Skeletal muscle tissue (tissue), 4 donors: ENCODE results near the gene GALNT9. TPM values are rescaled to one million over a fixed set of nuclear protein-coding genes. Genes with fewer than 3 reads are reported as not detected.

Experiments used
- H3K27ac ChIP-seq: one replicate; pipeline ENCODE4 v1.7.0; 2013; ENCODE audit warnings: mild to moderate bottlenecking, low read depth, low read length, inconsistent platforms
- H3K27me3 ChIP-seq, 3 donors: one replicate each; pipeline ENCODE4 v1.7.0; 2013; ENCODE audit warnings: low read length in 3 of 3; ENCODE audit not compliant: control insufficient read depth in 3 of 3, insufficient read depth in 3 of 3
- H3K36me3 ChIP-seq, 3 donors: one replicate each; pipeline ENCODE4 v1.7.0; 2013; ENCODE audit warnings: low read length in 3 of 3; ENCODE audit not compliant: control insufficient read depth in 3 of 3, insufficient read depth in 3 of 3
- H3K4me1 ChIP-seq, 3 donors: one replicate each; pipeline ENCODE4 v1.7.0; 2013; ENCODE audit warnings: low read length in 3 of 3, mild to moderate bottlenecking in 3 of 3; ENCODE audit not compliant: control insufficient read depth in 3 of 3, insufficient read depth in 3 of 3
- H3K4me3 ChIP-seq, 3 donors: one replicate each; pipeline ENCODE4 v1.7.0; 2013; ENCODE audit warnings: low read length in 3 of 3
- H3K9ac ChIP-seq, 3 donors: one replicate each; pipeline ENCODE4 v1.7.0; 2013; ENCODE audit warnings: low read length in 3 of 3, mild to moderate bottlenecking in 3 of 3, moderate library complexity in 2 of 3, low read depth in 1 of 3
- H3K9me3 ChIP-seq, 3 donors: one replicate each; pipeline ENCODE4 v1.7.0; 2013; ENCODE audit warnings: low read length in 3 of 3; ENCODE audit not compliant: control insufficient read depth in 3 of 3
- total RNA-seq: library from RNA; depleted of rRNA; stranded (reverse); fragments of >200 nt; gene quantifications from one replicate; pipeline ENCODE4 v1.2.3, GENCODE V29; 2014
- donor health status: Osteomylitis.

Gene GALNT9
- total RNA-seq, 1 donor from 2014 or later, result 0.52 TPM

DNA sequence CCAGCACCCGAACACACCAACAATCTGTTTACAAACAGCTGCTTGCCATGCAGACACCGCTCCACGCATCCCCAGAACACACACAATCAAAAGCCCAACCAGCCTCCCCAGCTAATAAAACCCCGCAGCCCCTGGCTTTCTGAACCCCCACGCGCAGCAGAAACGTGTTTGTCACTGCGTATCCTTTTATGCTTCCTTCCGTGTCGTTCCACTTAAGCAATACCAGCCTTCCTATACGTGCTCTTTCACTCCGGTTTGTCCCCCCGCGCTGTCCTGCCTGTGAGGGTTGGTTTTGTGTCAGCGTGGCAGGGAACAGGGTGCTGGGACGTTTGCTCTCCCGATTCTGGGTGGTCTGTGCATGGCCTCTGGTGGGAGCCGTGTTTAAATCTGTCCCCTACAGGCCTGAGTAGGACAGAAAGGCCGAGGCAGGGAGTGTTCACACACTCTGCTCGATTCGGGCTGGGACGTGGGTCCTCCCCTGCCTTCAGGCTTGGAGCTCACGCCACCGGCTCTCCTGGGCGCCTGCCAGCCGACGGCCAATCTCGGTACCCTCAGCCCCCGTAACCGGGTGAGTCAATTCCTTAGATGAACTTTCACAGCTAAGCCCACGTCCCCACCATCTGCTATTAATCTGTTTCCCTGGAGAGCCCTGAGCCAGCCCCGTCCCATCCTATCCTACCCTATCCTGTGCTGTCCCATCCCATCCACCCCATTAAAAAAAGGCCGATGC is 125.2 kb downstream of the GALNT9 start:
- no peak overlapping the region for H3K4me3 ChIP-seq
- peaks cover 0 to 7% (median 4%) of the 10 kb centered on the region in 3 donors for H3K4me1 ChIP-seq
- peaks cover 0 to 4% (median 0%) of the 10 kb centered on the region in 3 donors for H3K9me3 ChIP-seq
- peaks cover 78 to 91% (median 86%) of the 10 kb centered on the region in 3 donors for H3K27me3 ChIP-seq
- no peak overlapping the region for H3K27ac ChIP-seq
- H3K9ac ChIP-seq, result no peak overlapping the region
- no peaks in the 10 kb centered on the region for H3K36me3 ChIP-seq

DNA sequence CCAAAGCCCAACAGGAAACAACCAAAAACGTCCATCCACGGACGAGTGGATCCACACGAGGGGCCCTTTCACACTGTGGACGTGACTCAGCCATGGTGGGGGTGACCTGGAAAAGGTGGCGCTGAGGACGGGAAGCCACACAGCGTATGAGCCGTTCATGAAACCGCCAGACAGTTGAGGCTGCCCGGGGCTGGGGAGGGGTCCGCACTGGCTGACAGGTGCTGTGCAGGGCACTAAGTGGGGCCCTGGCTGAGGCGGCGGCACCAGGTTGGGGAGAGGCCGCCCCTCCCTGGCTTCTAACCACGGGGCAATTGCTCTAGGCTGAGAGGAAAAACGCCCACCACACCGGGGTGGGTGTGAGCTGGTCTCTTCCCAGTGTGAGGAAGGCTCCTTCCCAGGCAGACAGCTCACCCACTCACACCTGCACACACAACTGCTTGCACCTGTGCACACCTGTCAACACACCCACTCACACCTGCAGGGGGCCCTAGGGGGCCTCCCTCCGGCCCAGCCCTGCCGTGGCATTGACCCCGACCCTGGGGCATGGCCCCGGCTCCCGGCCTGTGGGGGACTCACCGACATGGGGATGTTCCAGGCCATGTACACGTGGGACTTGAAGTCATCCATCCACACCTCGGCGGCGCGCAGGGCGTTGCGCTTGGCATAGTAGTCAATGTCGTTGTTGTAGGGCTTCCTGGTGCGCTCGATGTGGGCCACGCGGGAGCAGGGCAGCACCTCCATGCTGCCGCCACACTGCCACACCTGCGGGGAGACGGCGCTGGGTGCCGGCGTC is 126.3 kb downstream of the GALNT9 start:
- Histone ChIP-seq H3K4me1 (peaks cover 0 to 7% (median 4%) of the 10 kb centered on the region in 3 donors), H3K9me3 (no peaks in the 10 kb centered on the region), H3K36me3 (no peaks in the 10 kb centered on the region), H3K27me3 (peaks cover 79 to 95% (median 95%) of the 10 kb centered on the region in 3 donors), H3K27ac (no peak overlapping the region), H3K4me3 (no peak overlapping the region), H3K9ac (no peak overlapping the region)

DNA sequence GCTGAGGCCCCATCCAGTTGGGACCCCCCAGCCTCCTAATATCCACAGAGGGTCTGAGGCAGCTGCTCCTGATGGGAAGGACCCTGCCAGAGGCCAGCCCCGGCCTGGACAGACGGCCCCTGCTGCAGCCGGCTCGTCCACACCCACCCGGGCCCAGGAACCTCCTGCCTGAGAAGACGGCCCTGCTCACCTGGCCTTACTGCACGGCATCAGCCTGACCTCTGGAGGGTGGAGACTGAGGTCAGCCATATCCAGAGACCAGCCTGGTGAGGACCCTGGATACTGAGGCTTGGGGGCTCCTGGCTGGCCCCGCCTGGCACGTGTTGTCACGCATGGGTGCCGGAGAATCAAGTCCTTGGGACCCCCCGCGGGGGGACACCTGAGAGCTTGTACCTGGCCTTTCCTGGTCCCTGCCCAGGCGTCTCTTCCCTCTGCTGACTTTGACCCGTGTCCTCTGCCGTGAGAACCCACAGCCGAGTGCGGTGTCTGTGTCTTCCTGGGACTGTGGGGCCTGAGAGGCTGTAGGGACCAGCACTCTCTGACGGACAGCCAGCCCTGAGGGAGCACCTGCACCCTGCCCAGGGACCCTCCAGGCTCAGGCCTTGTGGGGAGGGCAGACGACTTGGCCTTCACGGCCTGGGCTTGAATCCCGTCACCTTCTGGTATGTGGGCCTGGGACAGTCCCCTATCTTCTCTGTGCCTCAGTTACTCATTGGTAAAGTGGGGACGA is 127.8 kb downstream of the GALNT9 start:
- H3K4me3 ChIP-seq, result no peak overlapping the region
- H3K27me3 ChIP-seq, result peaks cover 81 to 95% (median 90%) of the 10 kb centered on the region in 3 donors
- H3K36me3 ChIP-seq, result no peaks in the 10 kb centered on the region
- no peak overlapping the region for H3K27ac ChIP-seq
- no peak overlapping the region for H3K9ac ChIP-seq
- H3K4me1 ChIP-seq, result peaks cover 0 to 12% (median 7%) of the 10 kb centered on the region in 3 donors
- H3K9me3 ChIP-seq, result no peaks in the 10 kb centered on the region

DNA sequence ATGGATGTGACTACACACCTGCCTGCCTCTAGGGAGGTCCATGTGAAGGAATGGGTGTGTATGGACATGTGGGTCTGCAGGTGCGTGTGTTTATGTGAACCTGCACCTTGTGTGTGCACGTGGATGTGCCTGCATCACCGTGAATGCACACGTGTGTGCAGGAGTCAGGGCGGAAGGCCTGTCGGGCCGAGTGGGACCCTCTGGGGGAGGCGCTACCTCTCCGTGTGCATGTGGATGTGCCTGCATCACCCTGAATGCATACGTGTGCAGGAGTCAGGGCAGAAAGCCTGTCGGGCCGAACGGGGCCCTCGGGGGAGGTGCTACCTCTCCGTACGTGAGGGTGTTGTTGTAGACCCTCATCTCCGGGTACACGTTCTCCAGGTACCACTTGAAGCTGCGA is 128.6 kb downstream of the GALNT9 start:
- H3K27me3 ChIP-seq, result peaks cover 81 to 95% (median 86%) of the 10 kb centered on the region in 3 donors
- H3K36me3 ChIP-seq, result no peaks in the 10 kb centered on the region
- H3K4me1 ChIP-seq, result peaks cover 0 to 12% (median 7%) of the 10 kb centered on the region in 3 donors
- no peak overlapping the region for H3K4me3 ChIP-seq
- H3K9me3 ChIP-seq, result no peaks in the 10 kb centered on the region
- H3K9ac ChIP-seq, result no peak overlapping the region
- no peak overlapping the region for H3K27ac ChIP-seq

DNA sequence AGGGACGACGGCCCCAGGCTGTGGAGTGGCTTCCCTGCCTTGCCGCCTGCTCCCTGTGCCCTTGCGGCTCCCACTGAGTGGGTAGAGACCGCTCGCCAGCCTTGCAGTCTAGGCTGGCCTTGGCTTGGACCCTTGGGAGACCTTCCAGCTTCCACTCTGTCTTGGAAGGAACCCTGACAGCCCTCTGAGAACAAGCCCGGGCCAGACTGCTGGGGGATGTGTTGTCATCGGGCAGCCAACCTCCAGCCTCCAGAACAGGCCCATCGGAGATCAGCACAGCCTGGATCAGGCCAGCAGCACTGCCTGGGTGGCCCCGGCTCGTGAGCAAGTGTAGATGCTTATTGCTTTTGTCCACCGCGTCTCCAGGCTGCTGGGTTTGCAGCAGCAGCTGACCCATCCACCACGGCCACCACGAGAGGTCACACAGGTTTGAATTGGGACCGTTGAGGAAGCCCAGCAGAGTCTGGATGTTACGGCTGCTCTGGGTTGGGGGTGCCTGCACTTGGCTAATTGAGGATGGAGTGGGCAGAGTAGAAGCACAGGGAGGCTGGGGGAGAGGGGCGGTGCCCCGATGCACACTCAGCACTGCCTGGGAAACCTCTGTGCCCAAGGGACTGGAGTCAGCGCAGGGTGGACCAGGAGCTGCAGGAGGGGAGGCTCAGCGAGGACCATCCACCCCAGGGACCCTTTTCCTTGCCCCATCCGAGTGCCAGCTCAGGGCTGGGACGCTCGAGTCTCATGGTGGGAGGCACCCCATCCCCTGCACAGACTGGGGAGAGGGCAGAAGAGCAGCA is 129.7 kb downstream of the GALNT9 start:
- Histone ChIP-seq H3K27me3 (peaks cover 70 to 86% (median 77%) of the 10 kb centered on the region in 3 donors), H3K9me3 (no peaks in the 10 kb centered on the region), H3K27ac (no peak overlapping the region), H3K4me1 (peaks cover 0 to 12% (median 2%) of the 10 kb centered on the region in 3 donors), H3K4me3 (no peak overlapping the region), H3K9ac (no peak overlapping the region), H3K36me3 (no peaks in the 10 kb centered on the region)

DNA sequence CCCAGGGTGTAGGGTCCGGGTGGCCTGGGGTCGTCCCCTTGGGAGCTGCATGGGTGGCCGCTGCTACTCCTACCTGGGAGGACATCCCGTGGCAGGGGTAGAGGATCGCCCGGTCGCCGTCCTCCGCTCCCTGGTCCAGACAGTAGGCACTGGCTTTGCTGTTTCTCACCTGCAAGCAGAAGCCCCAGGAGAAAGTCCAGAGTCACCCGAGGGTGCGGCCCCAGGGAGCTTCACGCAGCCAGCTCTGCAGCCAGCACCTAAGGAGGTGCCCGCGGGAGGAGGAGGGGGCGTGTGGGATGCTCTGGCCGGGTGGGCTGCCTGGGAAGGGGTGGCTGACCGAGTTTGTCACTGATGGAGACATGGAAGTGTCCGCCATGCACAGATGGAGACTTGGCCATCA is 130.3 kb downstream of the GALNT9 start:
- no peak overlapping the region for H3K27ac ChIP-seq
- no peaks in the 10 kb centered on the region for H3K36me3 ChIP-seq
- no peak overlapping the region for H3K9ac ChIP-seq
- H3K4me1 ChIP-seq, result peaks cover 0 to 6% (median 2%) of the 10 kb centered on the region in 3 donors
- H3K9me3 ChIP-seq, result peaks cover 0 to under 1% (median 0%) of the 10 kb centered on the region in 3 donors
- H3K27me3 ChIP-seq, result peaks cover 64 to 83% (median 77%) of the 10 kb centered on the region in 3 donors
- no peak overlapping the region for H3K4me3 ChIP-seq

DNA sequence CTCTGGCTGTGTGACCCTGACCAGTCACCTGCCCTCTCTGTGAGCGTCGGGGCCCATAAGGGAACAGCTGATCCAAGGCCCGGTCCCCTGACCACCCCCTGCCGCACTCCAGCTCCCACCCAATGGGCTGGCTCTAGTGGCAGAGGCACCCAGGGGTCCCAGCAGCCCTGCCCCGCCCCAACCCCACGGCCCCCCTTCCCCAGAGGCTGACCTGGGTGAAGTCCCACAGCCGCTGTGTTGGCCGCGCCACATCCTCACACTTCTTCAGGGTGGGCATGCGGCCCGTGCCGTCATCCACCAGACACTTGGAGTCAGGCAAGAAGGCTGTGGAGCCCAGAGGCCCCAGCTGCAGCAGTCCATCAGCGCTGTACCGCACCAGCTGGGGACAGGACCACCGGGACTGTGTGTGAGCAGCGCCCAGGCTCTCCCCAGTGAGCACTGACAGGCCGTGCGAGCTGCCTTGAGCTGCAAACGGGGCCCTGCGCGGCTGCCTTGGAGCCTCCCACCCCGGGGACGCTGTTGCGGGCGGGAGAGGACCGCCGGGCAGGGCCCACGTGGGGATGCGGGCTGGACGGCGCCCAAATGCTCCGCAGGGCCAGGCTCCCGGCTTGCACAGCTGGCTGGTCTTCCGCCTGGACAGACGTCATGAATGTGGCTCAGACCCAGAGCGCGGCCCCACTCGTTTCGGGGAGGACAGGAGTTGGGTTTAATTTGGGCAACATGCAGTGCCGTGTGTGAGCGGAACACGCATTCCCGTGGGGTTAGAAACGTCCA is 131.6 kb downstream of the GALNT9 start:
- H3K4me1 ChIP-seq, result peaks cover 0 to 5% (median 2%) of the 10 kb centered on the region in 3 donors

DNA sequence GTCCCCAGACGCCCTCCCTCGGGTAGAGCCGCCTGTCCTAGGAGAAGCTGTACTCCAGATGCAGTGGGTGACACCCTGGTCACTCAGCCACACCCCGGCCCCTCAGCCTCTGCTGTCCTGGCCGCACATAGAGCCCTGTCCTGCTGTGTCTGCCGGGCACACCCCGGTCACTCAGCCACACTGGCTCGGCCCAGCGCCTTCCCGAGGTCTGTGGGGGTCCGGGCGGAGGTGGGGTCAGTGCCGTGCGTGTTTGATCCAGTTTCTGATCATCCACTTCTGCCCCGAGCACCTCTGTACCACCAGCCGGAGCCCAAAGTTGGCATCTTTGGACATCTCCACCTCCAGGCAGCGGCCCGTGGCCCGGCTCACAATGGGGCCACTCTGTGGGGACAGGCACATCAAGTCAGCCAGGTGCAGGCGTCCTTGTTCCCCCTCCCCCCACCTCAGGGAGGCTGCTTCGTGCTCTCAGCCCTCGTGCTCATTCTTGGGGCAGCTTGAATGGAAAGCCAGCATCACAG is 132.5 kb downstream of the GALNT9 start:
- Histone ChIP-seq H3K36me3 (no peaks in the 10 kb centered on the region), H3K9me3 (peaks cover 0 to 10% (median 2%) of the 10 kb centered on the region in 3 donors), H3K4me3 (no peak overlapping the region), H3K4me1 (peaks cover 0 to 5% (median 2%) of the 10 kb centered on the region in 3 donors), H3K9ac (no peak overlapping the region), H3K27ac (no peak overlapping the region), H3K27me3 (peaks cover 51 to 74% (median 70%) of the 10 kb centered on the region in 3 donors)

More for the DNA sequence above, 131.6 kb downstream of the GALNT9 start:
- Histone ChIP-seq H3K4me3 (no peak overlapping the region), H3K27me3 (peaks cover 57 to 81% (median 74%) of the 10 kb centered on the region in 3 donors), H3K36me3 (no peaks in the 10 kb centered on the region), H3K27ac (no peak overlapping the region), H3K9ac (no peak overlapping the region), H3K9me3 (peaks cover 0 to 10% (median 2%) of the 10 kb centered on the region in 3 donors)
